ENCODE results near the gene ARHGAP8.

- TF ChIP-seq, protein P1, sequence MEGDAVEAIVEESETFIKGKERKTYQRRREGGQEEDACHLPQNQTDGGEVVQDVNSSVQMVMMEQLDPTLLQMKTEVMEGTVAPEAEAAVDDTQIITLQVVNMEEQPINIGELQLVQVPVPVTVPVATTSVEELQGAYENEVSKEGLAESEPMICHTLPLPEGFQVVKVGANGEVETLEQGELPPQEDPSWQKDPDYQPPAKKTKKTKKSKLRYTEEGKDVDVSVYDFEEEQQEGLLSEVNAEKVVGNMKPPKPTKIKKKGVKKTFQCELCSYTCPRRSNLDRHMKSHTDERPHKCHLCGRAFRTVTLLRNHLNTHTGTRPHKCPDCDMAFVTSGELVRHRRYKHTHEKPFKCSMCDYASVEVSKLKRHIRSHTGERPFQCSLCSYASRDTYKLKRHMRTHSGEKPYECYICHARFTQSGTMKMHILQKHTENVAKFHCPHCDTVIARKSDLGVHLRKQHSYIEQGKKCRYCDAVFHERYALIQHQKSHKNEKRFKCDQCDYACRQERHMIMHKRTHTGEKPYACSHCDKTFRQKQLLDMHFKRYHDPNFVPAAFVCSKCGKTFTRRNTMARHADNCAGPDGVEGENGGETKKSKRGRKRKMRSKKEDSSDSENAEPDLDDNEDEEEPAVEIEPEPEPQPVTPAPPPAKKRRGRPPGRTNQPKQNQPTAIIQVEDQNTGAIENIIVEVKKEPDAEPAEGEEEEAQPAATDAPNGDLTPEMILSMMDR (IDR thresholded peaks at IDR 0.05; ENCODE audit: insufficient read depth, low read length), result no peak
- TF ChIP-seq, protein P2, sequence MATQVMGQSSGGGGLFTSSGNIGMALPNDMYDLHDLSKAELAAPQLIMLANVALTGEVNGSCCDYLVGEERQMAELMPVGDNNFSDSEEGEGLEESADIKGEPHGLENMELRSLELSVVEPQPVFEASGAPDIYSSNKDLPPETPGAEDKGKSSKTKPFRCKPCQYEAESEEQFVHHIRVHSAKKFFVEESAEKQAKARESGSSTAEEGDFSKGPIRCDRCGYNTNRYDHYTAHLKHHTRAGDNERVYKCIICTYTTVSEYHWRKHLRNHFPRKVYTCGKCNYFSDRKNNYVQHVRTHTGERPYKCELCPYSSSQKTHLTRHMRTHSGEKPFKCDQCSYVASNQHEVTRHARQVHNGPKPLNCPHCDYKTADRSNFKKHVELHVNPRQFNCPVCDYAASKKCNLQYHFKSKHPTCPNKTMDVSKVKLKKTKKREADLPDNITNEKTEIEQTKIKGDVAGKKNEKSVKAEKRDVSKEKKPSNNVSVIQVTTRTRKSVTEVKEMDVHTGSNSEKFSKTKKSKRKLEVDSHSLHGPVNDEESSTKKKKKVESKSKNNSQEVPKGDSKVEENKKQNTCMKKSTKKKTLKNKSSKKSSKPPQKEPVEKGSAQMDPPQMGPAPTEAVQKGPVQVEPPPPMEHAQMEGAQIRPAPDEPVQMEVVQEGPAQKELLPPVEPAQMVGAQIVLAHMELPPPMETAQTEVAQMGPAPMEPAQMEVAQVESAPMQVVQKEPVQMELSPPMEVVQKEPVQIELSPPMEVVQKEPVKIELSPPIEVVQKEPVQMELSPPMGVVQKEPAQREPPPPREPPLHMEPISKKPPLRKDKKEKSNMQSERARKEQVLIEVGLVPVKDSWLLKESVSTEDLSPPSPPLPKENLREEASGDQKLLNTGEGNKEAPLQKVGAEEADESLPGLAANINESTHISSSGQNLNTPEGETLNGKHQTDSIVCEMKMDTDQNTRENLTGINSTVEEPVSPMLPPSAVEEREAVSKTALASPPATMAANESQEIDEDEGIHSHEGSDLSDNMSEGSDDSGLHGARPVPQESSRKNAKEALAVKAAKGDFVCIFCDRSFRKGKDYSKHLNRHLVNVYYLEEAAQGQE (IDR thresholded peaks at IDR 0.05; ENCODE audit: insufficient replicate concordance, low read depth), result no peak
- TF ChIP-seq POLR2AphosphoS5 (IDR thresholded peaks at IDR 0.05; ENCODE audit: low read depth) (no peak), GABPA (IDR thresholded peaks at IDR 0.05; ENCODE audit: low read depth) (no peak)
Observed at GRCh38 chr22:44755956-44756361, 3.6 kb downstream of the ARHGAP8 start.

Measured in HL-60 (cell line).